Fibroblast of the conjunctiva (primary cell): Measurements from ENCODE around the gene ASB10.

Source experiments
- DNase-seq: peaks from one replicate; pipeline ENCODE4 v3.0.0-alpha.2; 2010; ENCODE audit warnings: low read depth

ASB10 gene

GRCh38 chr7:151135866-151136843 is 50.9 kb downstream of the ASB10 start:
- no peak for DNase-seq

DNA sequence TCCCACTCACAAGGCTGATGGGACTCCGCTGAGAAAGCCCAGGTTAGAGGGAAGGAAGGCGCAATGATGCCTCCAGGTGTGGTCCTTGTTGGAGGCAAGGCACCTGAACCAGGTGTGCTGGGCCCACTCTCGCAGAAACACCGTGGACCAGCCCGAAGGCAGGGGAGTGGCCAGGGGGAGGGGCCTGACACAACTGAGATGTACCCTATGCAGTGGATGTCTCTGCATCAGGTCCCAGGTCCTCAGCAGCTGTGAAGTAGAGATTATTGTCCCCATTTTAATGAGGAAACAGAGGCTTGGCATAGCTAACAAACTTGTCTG is 51.6 kb downstream of the ASB10 start:
- no peak for DNase-seq

- no peak for DNase-seq
Measured at GRCh38 chr7:151134743-151135524, 52.1 kb downstream of the ASB10 start.

GRCh38 chr7:151133986-151134742 is 52.9 kb downstream of the ASB10 start:
- no peak for DNase-seq

DNA sequence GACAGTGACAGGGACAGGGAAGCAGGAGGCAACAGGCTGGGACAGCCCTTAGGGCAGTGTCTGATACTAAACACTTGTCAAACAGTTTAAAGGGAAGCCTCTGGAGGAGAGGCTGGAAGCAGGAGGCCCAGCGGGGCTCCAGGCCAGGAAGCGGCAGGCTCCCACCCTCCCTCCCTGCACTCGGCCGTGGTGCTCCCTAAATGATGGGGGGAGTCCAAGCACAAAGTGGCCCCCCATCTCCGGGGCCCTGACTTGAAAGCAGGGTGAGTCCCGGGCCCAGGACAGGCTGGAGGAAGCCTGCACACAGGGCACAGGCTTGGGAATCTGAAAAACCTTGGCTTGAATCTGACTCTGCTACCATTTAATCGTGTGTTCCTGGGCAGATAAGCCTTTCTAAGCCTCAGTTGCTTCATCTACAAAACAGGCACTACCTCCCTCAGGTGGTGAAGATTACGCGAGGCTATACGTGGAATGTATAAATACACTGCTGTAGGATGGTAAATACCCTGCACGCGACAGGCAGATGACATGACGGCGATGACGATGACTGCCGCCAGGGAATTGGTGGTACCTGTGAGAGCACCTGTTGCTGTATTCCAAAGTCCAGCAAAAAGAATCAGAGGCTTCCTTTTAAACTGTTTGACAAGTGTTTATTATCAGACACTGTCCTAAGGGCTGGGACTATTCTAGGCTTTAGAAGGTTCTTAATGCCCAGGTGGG is 53.6 kb downstream of the ASB10 start:
- no peak for DNase-seq

GRCh38 chr7:151132461-151133205 is 54.4 kb downstream of the ASB10 start:
- no peak for DNase-seq

DNA sequence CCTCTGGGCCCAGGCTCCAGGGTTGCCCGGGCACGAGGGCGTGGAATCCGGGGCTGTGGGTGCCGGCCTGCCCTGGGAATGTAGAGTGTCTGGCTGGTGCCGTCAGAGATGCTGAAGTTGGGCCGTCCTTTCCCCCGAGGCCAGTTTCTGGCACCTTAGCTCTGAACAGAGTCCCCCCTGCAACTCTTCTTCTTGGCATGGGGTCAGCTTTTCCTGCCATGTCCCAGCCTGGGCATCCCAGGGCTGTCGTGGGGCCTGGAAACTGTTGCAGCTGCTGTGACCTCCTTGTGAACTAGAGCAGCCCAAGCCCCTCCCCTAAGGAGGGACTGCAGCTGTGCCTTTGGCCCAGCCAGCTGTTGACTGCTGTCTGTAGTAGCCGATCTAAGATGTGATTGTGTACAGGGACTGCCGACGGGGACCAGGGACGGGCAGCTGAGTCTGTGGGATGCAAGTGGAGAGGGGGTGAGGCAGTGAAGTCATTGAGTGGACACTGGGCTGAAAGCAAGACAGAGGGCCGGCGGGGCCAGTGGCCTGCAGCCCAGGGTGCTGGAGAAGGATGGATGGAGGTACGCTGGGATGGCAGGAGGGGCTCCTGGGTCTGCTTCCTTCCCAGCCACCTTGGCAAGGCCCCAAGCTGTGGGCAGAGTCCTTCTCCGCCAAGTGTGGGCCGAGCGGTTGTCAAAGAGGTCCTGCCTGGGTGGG is 55.3 kb downstream of the ASB10 start:
- no peak for DNase-seq

GRCh38 chr7:151131224-151131591 is 55.8 kb downstream of the ASB10 start:
- no peak for DNase-seq

GRCh38 chr7:151130741-151131157 is 56.3 kb downstream of the ASB10 start:
- no peak for DNase-seq

GRCh38 chr7:151129960-151130591 is 57.0 kb downstream of the ASB10 start:
- no peak for DNase-seq

- no peak for DNase-seq
Measured at GRCh38 chr7:151129117-151129959, 57.7 kb downstream of the ASB10 start.

GRCh38 chr7:151128716-151129115 is 58.3 kb downstream of the ASB10 start:
- DNase-seq = no peak

GRCh38 chr7:151128144-151128543 is 58.9 kb downstream of the ASB10 start:
- DNase-seq = no peak

DNA sequence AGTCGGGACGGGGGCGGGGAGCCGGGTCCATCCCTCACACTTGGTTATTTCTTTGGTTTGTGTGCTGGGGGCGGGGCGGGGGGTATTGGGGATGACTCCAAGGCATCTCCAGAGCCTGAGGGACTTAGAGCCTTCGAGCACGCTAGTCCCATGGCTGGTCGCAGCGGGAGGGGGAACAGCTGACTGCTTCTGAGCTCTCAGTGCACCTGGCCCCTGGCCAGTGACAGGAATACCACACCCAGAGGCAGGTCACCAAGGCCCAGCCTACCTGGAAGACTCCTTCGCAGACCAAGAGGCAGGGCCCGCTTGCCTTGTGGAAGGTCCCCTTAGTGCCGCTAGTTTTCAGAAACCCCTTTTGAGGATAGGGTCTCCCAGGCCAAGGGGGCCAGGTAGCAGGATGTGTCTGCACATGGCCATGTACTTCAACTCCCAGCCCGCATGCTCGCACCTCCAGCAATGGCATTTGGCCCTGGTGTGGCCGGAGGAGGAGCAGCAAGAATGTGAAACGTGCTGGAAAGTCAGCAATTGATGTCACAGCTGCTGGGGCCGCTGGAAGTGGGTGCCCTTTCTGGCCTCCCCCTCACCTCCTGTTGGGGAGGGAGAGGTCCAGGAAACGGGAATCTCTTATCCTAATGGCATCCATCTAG is 60.4 kb downstream of the ASB10 start:
- no peak for DNase-seq

- no peak for DNase-seq
Measured at GRCh38 chr7:151125846-151126481, 61.1 kb downstream of the ASB10 start.
